MM.1S (cell line): ENCODE measurements around the gene PTPRE.

Experiments used
- EZH2 ChIP-seq: fragments of 300-600 bp; sonication (generic); optimal IDR thresholded peaks from 2 replicates; pipeline ENCODE3; 2017; ENCODE audit warnings: low read depth, mild to moderate bottlenecking, antibody characterized with exemption, low read length, mixed read lengths
- TF ChIP-seq, protein P1 (sequence below): fragments of 300-600 bp; sonication (generic); IDR thresholded peaks from 2 replicates; pipeline ENCODE4 v1.5.1; 2016; ENCODE audit warnings: antibody characterized with exemption, low read length, mixed read lengths

DNA sequence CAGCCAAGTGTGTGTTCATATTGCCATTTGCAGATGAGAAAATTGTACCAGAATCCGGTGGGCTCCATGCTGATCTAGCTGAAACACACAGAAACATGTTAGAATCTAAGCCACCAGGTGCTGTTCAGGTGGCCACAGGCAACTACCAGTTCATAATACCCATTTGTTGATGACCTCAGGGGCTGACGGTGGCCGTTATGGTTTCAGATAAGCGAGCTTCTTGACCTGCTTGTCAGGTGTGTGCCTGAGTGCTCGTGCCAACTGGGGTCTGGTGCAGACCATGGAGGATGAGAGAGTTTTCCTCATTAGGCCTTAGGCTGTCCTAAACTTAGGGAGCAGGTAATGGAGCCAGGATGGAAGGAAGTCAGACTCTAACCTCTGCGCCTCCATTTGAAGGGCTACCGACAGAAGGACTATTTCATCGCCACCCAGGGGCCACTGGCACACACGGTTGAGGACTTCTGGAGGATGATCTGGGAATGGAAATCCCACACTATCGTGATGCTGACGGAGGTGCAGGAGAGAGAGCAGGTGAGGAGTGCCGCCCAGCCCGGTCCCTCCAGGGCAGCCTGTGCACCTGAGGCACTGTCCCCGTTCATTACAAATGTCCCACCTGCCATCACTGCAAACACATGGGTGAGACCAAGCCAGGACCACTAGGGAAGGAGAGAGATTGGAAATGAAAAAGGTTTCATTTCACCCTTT is 166.2 kb downstream of the PTPRE start:
- TF ChIP-seq, protein P1, sequence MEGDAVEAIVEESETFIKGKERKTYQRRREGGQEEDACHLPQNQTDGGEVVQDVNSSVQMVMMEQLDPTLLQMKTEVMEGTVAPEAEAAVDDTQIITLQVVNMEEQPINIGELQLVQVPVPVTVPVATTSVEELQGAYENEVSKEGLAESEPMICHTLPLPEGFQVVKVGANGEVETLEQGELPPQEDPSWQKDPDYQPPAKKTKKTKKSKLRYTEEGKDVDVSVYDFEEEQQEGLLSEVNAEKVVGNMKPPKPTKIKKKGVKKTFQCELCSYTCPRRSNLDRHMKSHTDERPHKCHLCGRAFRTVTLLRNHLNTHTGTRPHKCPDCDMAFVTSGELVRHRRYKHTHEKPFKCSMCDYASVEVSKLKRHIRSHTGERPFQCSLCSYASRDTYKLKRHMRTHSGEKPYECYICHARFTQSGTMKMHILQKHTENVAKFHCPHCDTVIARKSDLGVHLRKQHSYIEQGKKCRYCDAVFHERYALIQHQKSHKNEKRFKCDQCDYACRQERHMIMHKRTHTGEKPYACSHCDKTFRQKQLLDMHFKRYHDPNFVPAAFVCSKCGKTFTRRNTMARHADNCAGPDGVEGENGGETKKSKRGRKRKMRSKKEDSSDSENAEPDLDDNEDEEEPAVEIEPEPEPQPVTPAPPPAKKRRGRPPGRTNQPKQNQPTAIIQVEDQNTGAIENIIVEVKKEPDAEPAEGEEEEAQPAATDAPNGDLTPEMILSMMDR = no peak
- TF ChIP-seq EZH2 = no peak
